A549 (cell line): ENCODE measurements around the gene IARS2.

Source experiments
- CHD2 ChIP-seq: fragments of 150-350 bp; IDR thresholded peaks from 2 replicates; pipeline ENCODE4 v1.6.1; 2014; ENCODE audit warnings: low read length; ENCODE audit not compliant: partially characterized antibody
- EP300 ChIP-seq, 2 experiments: fragments of >200 bp; sonication (Bioruptor Twin); formaldehyde crosslinking; IDR thresholded peaks; 2 replicates in 1 of 2; 3 replicates in 1 of 2; pipeline ENCODE4 v1.6.1; 2016 to 2017
- MAZ ChIP-seq: fragments of 150-350 bp; IDR thresholded peaks from 2 replicates; pipeline ENCODE4 v1.6.1; 2014; ENCODE audit warnings: antibody characterized with exemption, low read depth, low read length, borderline replicate concordance
- NR3C1 ChIP-seq: fragments of >200 bp; sonication (Bioruptor Twin); formaldehyde crosslinking; IDR thresholded peaks from 3 replicates; pipeline ENCODE4 v1.6.1; 2017
- POLR2A ChIP-seq: IDR thresholded peaks from 2 replicates; pipeline ENCODE4 v1.6.1; 2012; ENCODE audit warnings: mild to moderate bottlenecking, low read length
- ZSCAN20 ChIP-seq: fragments of 250-450 bp; sonication (Bioruptor Pico); IDR thresholded peaks from 2 replicates; pipeline ENCODE4 v1.8.0; 2022; ENCODE audit warnings: mild to moderate bottlenecking, moderate library complexity
- TF ChIP-seq, protein P1 (sequence below): fragments of >200 bp; sonication (Bioruptor Twin); formaldehyde crosslinking; IDR thresholded peaks from 3 replicates; pipeline ENCODE4 v1.5.1; 2016

DNA sequence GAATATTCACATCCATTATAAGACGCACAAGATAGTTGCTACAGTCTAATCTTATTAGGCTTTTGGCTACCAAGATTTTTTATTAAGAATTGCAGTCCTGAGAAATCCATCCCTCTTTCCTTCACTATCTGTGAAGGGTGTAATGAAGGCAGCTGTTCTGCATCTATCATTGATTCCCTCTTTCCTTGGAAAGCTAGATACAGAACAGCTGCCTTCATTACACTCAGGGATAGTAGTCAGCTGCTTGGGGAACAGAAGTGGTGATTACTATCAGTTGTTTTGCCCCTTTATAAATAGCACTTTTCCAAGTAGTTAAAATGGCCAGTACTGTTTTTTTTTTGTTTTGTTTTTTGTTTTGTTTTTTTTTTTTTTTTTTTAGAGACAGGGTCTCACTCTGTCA, 70.2 kb downstream of the IARS2 start:
- TF ChIP-seq, protein P1, sequence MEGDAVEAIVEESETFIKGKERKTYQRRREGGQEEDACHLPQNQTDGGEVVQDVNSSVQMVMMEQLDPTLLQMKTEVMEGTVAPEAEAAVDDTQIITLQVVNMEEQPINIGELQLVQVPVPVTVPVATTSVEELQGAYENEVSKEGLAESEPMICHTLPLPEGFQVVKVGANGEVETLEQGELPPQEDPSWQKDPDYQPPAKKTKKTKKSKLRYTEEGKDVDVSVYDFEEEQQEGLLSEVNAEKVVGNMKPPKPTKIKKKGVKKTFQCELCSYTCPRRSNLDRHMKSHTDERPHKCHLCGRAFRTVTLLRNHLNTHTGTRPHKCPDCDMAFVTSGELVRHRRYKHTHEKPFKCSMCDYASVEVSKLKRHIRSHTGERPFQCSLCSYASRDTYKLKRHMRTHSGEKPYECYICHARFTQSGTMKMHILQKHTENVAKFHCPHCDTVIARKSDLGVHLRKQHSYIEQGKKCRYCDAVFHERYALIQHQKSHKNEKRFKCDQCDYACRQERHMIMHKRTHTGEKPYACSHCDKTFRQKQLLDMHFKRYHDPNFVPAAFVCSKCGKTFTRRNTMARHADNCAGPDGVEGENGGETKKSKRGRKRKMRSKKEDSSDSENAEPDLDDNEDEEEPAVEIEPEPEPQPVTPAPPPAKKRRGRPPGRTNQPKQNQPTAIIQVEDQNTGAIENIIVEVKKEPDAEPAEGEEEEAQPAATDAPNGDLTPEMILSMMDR = no peak
- TF ChIP-seq POLR2A (no peak), EP300 (IDR thresholded peaks at IDR 0.05) (no peak), MAZ (no peak), CHD2 (no peak), ZSCAN20 (no peak), NR3C1 (no peak)
